ENCODE measurements around the gene GRIA1.

Gene GRIA1

DNA sequence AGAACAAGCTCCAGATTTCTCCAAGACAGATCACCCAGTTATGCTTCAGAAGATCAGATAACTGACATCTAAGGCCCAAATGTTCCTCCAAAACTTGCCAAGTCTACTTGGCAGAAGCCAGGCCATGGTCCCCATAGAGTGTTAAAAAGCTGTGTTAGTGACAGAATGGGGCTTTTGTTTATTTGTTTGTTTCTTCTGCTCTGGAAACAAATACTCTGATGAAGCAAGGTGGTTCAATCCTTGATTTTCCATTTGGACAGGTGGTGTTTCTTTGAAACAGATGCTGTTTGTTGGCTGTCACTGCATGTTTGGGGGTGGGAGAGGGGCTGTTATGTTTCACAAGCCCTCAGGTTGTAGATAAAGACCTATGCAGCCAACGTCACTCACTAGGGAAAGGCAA, 284.2 kb downstream of the GRIA1 start:
- TF ChIP-seq, protein P1, sequence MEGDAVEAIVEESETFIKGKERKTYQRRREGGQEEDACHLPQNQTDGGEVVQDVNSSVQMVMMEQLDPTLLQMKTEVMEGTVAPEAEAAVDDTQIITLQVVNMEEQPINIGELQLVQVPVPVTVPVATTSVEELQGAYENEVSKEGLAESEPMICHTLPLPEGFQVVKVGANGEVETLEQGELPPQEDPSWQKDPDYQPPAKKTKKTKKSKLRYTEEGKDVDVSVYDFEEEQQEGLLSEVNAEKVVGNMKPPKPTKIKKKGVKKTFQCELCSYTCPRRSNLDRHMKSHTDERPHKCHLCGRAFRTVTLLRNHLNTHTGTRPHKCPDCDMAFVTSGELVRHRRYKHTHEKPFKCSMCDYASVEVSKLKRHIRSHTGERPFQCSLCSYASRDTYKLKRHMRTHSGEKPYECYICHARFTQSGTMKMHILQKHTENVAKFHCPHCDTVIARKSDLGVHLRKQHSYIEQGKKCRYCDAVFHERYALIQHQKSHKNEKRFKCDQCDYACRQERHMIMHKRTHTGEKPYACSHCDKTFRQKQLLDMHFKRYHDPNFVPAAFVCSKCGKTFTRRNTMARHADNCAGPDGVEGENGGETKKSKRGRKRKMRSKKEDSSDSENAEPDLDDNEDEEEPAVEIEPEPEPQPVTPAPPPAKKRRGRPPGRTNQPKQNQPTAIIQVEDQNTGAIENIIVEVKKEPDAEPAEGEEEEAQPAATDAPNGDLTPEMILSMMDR (IDR thresholded peaks at IDR 0.05; ENCODE audit: control insufficient read depth, insufficient read depth, low read depth, low read length, missing control alignments): no peak
- DNase-seq (ENCODE audit: low read depth): no peak
- H3K4me3 ChIP-seq (ENCODE audit: control insufficient read depth, low read depth, low read length): no peak overlapping the region

GRCh38 chr5:153775923-153776322, 285.5 kb downstream of the GRIA1 start:
- no peak for DNase-seq (ENCODE audit: low read depth)
- H3K4me3 ChIP-seq (ENCODE audit: control insufficient read depth, low read depth, low read length): no peak overlapping the region
- TF ChIP-seq, protein P1 (IDR thresholded peaks at IDR 0.05; ENCODE audit: control insufficient read depth, insufficient read depth, low read depth, low read length, missing control alignments): no peak

DNA sequence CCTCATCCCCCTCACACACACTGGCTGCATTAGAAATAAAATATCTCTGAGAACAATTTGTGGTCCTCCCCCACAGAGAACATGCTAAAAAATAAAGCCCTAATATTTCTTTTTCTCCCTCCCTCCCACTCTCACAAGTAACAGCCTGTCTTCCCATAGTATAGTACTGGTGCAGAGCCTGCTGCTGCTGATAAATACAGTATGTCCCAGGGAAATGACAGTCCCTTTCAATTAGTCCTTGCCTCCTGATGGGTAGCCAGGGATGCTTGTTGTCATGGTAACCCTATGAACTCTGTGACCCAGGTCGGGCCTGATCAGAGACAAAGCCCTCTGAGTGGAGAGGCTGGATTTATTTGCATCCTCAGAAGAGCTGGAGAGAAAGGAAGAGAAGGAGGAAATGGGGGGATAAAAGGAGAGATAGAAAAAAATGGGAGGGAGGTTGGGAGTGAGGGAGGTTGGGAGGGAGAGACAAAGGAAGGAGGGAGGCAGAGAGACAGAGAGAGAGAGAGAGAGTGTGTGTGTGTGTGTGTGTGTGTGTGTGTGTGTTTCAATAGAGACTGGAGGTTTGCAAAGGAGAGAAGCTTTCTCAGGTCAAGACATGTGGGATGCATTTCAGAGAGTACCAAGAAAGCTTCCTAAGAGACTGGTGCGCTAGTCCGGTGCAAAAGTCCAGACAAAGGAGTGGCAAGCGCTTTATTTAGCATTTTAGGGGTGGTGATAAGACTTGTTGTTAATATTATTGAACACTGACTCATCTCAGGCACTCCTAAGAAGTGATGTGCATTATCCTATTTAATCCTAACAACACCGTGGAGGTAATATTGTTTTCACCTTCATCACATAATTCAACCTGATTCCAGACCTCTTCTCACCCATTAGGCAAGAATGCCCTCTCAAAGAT, 287.5 kb downstream of the GRIA1 start:
- TF ChIP-seq, protein P1 (IDR thresholded peaks at IDR 0.05; ENCODE audit: control insufficient read depth, insufficient read depth, low read depth, low read length, missing control alignments): no peak
- DNase-seq (ENCODE audit: low read depth): no peak
- no peak overlapping the region for H3K4me3 ChIP-seq (ENCODE audit: control insufficient read depth, low read depth, low read length)

- no peak for DNase-seq (ENCODE audit: low read depth)
- no peak overlapping the region for H3K4me3 ChIP-seq (ENCODE audit: control insufficient read depth, low read depth, low read length)
- TF ChIP-seq, protein P1 (IDR thresholded peaks at IDR 0.05; ENCODE audit: control insufficient read depth, insufficient read depth, low read depth, low read length, missing control alignments): no peak
Observed at GRCh38 chr5:153779836-153780235, 289.4 kb downstream of the GRIA1 start.

- no peak overlapping the region for H3K4me3 ChIP-seq (ENCODE audit: control insufficient read depth, low read depth, low read length)
- no peak for DNase-seq (ENCODE audit: low read depth)
- TF ChIP-seq, protein P1 (IDR thresholded peaks at IDR 0.05; ENCODE audit: control insufficient read depth, insufficient read depth, low read depth, low read length, missing control alignments): no peak
Observed at GRCh38 chr5:153780876-153781705, 290.6 kb downstream of the GRIA1 start.

GRCh38 chr5:153782589-153783361, 292.3 kb downstream of the GRIA1 start:
- no peak for DNase-seq (ENCODE audit: low read depth)
- TF ChIP-seq, protein P1 (IDR thresholded peaks at IDR 0.05; ENCODE audit: control insufficient read depth, insufficient read depth, low read depth, low read length, missing control alignments): no peak
- no peak overlapping the region for H3K4me3 ChIP-seq (ENCODE audit: control insufficient read depth, low read depth, low read length)
